ENCODE measurements around the gene PLPPR5.
"Not testable (repeated sequence)": the region's sequence is repeated elsewhere in the genome, so short reads cannot be mapped to it uniquely, and the experiment has no call there.

PLPPR5 gene

DNA sequence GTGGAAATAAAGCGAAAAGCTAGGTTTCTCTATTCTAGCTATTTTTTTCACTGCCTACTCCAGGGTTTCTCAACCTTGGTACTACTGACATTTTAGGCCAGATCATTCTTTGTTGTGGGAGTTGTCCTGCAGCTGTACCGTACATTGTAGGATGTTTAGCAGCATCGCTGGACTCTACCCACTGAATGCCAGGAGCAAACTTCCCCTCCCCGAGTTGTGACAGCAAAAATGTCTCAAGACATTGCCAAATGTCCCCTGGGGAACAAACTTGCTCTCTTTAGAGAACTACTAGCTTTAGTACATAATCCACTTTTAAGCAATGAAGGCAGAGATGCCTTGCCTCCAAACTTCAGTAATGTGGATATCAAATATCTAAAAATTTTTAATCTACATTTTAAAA lies 122.8 kb downstream of the PLPPR5 start:
- FAIRE-seq (no peak), DNase-seq (ENCODE audit: insufficient read length) (no peak)
- no peak for TF ChIP-seq TAF1 (IDR thresholded peaks at IDR 0.05; ENCODE audit: borderline replicate concordance, low read depth, low read length)
- no peak for TF ChIP-seq POLR2A (IDR thresholded peaks at IDR 0.05; ENCODE audit: low read depth, low read length)
- TF ChIP-seq POLR2AphosphoS5 (IDR thresholded peaks at IDR 0.05; ENCODE audit: low read depth, low read length) = no peak

DNA sequence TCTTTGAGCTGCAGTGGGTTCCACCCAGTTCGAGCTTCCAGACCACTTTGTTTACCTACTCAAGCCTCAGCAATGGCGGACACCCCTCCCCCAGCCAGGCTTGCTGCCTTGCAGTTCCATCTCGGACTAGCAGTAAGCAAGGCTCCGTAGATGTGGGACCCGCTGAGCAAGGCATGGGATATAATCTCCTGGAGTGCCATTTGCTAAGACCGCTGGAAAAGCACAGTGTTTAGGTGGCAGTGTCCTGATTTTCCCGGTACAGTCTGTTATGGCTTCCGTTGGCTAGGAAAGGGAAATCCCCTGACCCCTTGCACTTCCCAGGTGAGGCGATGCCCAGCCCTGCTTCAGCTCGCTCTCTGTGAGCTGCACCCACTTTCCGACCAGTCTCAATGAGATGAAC lies 123.4 kb downstream of the PLPPR5 start:
- DNase-seq (ENCODE audit: insufficient read length); FAIRE-seq: not testable (repeated sequence)

DNA sequence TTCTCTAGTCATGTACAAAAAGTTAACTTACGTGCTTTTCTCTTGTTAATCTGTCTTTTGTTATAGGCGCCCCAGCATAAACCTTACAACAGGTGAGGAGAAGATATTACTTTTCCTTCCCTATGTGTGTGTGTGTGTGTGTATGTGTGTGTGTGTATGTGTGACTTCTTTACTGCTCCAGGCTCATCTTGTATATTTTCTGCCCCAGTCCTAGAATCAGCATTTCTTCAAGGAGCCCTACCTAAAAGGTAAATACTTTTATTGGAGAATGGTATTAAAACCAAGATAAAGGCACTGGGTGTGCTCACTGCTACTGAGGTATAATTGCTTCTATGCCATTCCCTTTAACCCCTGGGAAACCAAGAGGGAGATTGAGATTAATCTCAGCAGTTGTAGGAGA lies 129.8 kb downstream of the PLPPR5 start:
- no peak for FAIRE-seq
- TF ChIP-seq POLR2AphosphoS5 (IDR thresholded peaks at IDR 0.05; ENCODE audit: low read depth, low read length) (no peak), POLR2A (IDR thresholded peaks at IDR 0.05; ENCODE audit: low read depth, low read length) (no peak), TAF1 (IDR thresholded peaks at IDR 0.05; ENCODE audit: borderline replicate concordance, low read depth, low read length) (no peak)

DNA sequence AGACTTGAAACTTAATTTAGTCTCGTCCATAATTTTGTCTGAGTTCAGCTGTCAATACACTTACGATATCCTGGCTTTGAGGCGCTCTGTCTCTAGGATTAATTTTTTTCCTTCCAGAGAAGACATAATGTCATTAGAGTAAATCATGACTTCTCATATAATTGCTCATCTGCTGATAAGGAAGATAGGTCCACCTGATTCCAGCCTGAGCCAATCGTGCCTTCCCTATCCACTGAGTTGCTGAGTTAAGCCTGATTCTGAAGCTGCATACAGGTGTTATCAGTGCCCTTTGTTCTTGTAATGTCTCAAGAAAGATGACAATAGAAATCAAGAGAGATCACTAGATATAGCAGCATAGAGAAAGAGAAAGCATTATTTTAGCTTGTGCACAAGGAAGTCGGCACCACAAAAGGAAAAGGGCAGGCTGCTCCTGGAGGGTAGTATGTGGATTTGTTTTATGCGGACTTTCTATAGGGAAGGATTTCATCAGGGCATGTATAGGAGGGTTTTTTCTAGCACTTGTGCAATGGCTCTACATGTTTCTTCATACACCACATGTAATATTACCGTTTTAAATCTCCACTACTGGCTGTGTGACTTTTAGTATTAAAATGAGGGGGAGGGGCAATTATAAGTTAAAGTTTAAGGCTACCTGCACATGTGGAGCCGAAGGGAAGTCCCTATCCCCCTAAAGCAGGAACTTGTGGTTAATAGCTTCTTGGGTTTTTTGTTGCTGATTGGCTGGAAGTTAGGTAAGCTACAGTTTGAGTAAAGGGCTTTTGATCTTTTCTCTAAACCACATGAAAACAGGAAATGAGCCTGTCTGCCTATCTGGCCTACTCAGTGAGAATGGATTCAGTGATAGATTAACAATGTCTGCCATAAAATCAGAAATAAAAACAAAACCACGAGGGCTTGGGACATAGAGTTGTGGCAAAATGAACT lies 133.4 kb downstream of the PLPPR5 start:
- TF ChIP-seq POLR2AphosphoS5 (IDR thresholded peaks at IDR 0.05; ENCODE audit: low read depth, low read length) = no peak
- TF ChIP-seq TAF1 (IDR thresholded peaks at IDR 0.05; ENCODE audit: borderline replicate concordance, low read depth, low read length) = no peak
- TF ChIP-seq POLR2A (IDR thresholded peaks at IDR 0.05; ENCODE audit: low read depth, low read length) = no peak
- FAIRE-seq = peak; percentile 74
- DNase-seq (ENCODE audit: insufficient read length) = no peak

More for the DNA sequence above, 129.8 kb downstream of the PLPPR5 start:
- no peak for DNase-seq (ENCODE audit: insufficient read length)

DNA sequence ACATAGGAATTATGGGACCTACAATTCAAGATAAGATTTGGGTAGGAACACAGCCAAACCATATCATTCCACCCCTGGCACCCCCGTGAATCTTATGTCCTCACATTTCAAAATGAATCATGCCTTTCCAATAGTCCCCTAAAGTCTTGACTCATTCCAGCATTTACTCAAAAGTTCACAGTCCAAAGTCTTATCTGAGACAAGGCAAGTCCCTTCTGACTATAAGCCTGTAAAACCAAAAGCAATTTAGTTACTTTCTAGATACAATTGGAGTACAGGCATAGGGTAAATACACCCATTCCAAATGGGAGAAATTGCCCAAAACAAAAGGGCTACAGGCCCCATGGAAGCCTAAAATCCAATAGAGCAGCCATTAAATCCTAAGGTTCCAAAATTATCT lies 138.9 kb downstream of the PLPPR5 start:
- TF ChIP-seq POLR2AphosphoS5 (IDR thresholded peaks at IDR 0.05; ENCODE audit: low read depth, low read length) = no peak
- TF ChIP-seq TAF1 (IDR thresholded peaks at IDR 0.05; ENCODE audit: borderline replicate concordance, low read depth, low read length) = no peak
- no peak for TF ChIP-seq POLR2A (IDR thresholded peaks at IDR 0.05; ENCODE audit: low read depth, low read length)
- DNase-seq (ENCODE audit: insufficient read length) = no peak
- FAIRE-seq = no peak

DNA sequence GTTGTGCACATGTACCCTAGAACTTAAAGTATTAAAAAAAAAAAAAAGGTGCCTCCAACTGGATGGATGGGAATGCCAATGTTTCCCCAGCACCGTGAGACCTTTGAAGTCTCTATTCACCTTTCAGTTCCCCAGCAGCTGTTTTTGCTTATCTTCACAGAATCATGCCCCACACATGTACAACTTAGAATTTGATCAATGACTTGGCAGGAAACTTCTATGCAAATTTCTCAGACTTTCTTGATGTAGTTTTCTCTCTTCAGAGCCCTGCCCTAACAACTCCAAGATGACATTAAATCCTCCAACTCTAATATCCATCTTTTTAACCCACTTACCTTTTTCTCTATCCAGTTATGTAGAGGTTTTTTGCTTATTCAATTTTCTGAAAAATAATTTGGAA lies 144.3 kb downstream of the PLPPR5 start:
- TF ChIP-seq POLR2A (IDR thresholded peaks at IDR 0.05; ENCODE audit: low read depth, low read length) (no peak), POLR2AphosphoS5 (IDR thresholded peaks at IDR 0.05; ENCODE audit: low read depth, low read length) (no peak)
- DNase-seq (ENCODE audit: insufficient read length) (no peak), FAIRE-seq (no peak)

DNA sequence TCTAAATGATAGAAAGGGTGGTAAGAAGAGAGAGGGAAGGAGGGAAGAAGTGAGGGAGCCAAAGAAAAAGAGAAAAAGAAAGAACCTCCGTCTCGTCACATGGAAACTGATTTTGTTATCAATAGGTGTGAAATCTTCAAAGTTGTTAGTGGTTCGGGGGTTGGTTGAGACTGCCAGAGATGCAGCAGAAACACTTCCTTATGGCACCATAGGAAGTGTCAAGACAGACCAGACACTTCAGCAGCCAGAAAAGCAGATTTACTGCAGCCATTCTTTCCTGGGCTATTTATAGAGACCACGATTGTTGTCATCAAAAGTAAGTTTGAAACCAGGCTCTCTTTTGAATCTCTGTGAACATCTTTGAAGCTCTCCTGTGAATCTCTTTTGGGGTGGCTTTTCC lies 150.5 kb downstream of the PLPPR5 start:
- FAIRE-seq (no peak), DNase-seq (ENCODE audit: insufficient read length) (no peak)
- TF ChIP-seq TAF1 (IDR thresholded peaks at IDR 0.05; ENCODE audit: borderline replicate concordance, low read depth, low read length) (no peak), POLR2AphosphoS5 (IDR thresholded peaks at IDR 0.05; ENCODE audit: low read depth, low read length) (no peak), POLR2A (IDR thresholded peaks at IDR 0.05; ENCODE audit: low read depth, low read length) (no peak)

DNA sequence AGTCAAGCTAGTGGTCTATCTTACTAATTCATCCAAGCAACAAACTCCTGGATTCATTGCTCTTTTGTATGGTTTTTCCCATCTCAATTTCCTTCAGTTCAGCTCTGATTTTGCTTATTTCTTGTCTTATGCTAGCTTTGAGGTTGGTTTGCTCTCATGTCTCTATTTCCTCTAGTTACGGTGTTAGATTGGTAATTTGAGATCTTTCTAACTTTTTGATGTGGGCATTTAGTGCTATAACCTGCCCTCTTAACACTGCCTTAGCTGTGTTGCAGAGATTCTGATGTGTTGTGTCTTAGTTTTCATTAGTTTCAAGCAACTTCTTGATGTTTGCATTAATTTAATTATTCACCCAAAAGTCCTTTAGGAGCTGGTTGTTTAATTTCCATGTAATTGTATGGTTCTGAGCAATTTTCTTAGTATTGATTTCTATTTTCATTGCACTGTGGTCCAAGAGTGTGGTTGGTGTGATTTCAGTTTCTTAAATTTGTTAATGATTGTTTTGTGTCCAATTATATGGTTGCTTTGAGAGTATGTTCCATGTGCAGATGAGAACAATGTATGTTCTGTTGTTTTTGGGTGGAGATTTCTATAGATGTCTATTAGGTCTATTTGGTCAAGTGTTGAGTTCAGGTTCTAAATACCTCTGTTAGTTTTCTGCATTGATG lies 154.6 kb downstream of the PLPPR5 start:
- FAIRE-seq (no peak), DNase-seq (ENCODE audit: insufficient read length) (no peak)
- no peak for TF ChIP-seq TAF1 (IDR thresholded peaks at IDR 0.05; ENCODE audit: borderline replicate concordance, low read depth, low read length)
- TF ChIP-seq POLR2AphosphoS5 (IDR thresholded peaks at IDR 0.05; ENCODE audit: low read depth, low read length) = no peak
- TF ChIP-seq POLR2A (IDR thresholded peaks at IDR 0.05; ENCODE audit: low read depth, low read length) = no peak

DNA sequence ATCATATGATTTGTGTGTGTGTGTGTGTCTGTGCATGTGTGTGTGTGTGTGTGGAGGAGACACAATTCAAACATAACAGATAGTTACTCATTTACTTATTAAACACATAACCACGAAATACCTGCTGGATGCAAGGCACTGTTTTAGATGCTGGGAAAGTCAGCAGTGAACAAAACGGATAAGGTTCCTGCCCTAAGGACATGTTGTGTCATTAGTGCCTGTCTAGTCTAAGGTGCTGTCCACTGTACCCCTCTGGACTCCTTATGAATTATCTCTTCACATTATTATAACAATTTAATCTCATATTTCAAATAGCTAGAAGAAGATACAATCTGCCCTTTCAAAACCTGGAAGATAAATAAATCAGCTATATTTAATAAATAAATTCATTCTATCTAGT lies 162.4 kb downstream of the PLPPR5 start:
- FAIRE-seq = no peak
- TF ChIP-seq POLR2AphosphoS5 (IDR thresholded peaks at IDR 0.05; ENCODE audit: low read depth, low read length) (no peak), POLR2A (IDR thresholded peaks at IDR 0.05; ENCODE audit: low read depth, low read length) (no peak)
- DNase-seq (ENCODE audit: insufficient read length) = no peak
